Esophagus mucosa (tissue), 1 donor: Measurements from ENCODE around the gene WIPI1. TPM values are rescaled to one million over a fixed set of nuclear protein-coding genes. Genes with fewer than 3 reads are reported as not detected.

Experiments
- ATAC-seq: fragments of 200-7000 bp; cut with Tn5 transposase; one replicate; pipeline ENCODE4 v1.9.1; 2020
- total RNA-seq: library from RNA; stranded (reverse); gene quantifications from one replicate; pipeline ENCODE4 v1.2.4, GENCODE V29; 2023
- donor health status: DM: yes; HTN: yes; CAD: no.

Gene WIPI1
- total RNA-seq, result 13.3 TPM

GRCh38 chr17:68457168-68457538 lies at the start of gene WIPI1:
TSS of gene WIPI1 (minus strand) at chr17:68457496. CDS start at chr17:68457421, 75 bp downstream.
- no peak for ATAC-seq

DNA sequence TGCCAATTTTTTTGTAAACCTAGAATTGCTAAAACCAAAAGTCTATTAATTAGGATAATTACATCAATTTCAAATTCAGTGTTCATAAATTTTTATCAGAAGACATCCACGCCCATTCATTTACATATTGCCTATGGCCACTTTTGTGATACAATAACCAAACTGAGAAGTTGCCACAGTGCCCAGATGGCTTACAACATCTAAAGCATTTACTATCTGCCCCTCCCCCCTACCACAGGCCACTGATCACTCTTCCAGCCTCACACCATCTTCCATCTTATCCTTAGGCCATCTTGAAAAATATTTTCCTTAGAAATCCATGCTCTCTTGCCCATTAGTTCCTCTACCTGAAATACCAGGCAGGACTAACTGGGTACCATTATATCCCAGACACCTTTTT lies 48.7 kb upstream of the WIPI1 start:
- no peak for ATAC-seq

DNA sequence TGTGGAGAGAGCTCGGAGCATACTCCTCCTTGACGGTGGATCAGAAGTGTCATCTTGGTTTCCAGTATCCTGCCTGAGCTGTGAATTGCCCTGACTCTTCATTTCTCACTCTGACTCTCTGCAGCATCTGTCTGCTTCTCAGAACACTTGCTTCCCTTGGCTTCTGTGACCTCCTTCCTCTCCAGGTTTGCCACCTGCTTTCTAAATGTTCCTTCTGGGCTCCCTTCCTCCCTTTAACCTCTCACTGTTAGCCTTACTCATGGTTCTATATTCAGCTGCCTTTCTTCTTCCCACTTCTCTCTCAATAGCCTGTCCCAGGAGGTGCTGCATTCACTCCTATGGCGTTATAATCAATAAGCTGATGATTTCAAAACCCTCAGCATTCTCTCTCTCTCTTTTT lies 43.8 kb upstream of the WIPI1 start:
- ATAC-seq, result no peak

DNA sequence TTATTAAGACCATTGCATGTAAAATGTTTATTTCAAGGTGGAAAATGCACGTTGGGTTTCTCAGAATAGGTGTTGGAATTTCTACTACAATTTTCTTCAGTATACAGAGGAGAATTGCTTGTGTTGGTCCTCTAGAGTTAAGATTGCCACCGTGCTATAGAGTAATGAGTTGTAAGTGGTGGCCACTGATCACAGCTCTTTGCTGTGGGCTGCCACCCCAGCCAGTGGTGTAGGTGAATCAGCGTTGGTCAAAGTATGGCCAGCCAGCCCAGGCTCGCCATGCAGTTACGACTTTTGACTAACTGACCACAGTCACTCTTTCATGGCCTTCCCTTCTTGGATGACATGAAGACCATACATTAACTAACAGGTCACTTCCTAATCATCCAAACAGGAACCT lies 42.3 kb upstream of the WIPI1 start:
- ATAC-seq, result no peak

- ATAC-seq, result peak; percentile 12
Measured at GRCh38 chr17:68498479-68499326, 41.4 kb upstream of the WIPI1 start.

DNA sequence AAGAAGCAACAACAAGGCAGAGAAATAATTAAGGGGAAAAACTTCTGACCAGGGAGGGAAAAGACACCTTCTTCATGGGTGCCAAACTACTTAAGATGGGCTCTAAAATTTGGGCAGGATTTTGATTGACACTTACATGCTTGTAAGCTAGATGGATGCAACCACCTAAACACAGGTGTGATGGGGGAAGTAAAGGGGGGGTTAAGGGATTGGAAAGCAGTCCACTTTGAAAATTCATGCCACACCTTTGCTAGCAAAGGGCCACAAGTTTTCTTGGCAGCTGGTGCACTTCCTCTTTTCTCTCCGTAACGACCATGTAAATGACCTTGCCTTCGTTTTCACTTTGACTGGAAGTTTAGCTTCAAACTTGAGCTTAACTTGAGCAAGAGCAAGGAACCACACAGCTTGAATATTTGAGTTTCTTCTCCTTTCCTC lies 40.6 kb upstream of the WIPI1 start:
- ATAC-seq, result peak; percentile 24

DNA sequence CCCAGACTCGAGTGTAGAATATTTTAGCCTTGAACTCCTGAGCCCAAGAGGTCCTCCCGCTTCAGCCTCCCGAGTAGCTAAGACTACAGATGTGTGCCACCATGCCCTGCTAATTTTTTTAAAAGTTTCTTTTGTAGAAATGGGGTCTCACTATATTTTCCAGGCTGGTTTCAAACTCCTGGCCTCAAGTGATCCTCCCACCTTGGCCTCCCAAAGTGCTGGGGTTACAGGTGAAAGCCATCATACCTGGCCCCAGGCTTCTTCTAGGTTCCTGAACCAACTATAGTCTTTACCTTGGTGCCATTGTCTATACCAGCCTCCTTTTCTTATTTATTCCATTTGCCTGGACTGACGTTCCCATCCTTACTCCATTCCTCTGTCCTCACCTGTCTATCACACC lies 37.8 kb upstream of the WIPI1 start:
- ATAC-seq, result no peak

DNA sequence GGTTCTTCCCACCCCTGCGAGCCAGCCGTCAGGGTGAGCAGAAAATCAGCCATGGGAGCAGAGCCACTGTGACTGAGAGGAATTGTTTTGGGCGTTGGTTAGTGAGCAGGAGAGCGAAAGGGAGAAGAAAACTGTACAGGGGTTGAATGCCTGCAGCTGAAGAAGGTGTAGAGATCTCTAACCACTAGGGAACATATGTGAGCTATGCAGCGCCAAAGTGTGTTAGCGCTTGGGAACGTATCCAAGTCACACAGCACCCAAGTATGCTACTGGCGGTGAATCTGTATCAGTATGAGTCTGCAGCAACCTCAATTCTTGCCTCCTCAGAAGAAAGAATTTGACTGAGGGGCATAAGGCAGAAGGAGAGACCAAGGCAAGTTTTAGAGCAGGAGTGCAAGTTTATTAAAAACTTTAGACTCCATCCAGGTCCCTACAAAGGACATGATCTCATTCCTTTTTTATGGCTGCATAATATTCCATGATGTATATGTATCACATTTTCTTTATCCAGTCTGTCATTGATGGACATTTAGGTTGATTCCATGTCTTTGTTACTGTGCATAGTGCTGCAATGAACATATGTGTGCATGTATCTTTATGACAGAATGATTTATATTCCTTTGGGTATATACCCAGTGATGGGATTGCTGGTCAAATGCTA lies 35.2 kb upstream of the WIPI1 start:
- peak; percentile 24 for ATAC-seq

GRCh38 chr17:68491381-68492231 lies 34.3 kb upstream of the WIPI1 start:
- ATAC-seq, result peak; percentile 85

DNA sequence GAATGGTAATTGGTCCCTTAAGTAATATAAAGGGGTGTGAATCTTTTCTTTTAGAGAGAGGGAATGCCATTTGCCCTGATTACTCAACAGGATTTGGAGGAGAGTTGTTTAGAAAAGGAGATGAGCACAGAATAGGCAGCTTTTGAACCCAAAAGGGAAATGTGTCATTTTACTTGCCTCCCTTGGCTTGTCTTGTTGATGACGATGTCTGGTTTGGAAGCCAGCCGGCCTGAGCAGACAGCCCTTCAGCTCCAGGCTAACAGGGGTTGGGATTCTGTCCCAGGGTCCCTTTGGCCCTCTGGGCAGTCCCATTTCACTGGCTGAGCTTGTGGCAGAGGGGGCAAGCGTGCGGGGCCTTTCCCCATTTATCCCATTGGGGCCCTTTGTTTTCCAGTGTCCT lies 32.6 kb upstream of the WIPI1 start:
- no peak for ATAC-seq

- no peak for ATAC-seq
Measured at GRCh38 chr17:68484458-68484857, 27.2 kb upstream of the WIPI1 start.

- ATAC-seq, result no peak
Measured at GRCh38 chr17:68482576-68483041, 25.3 kb upstream of the WIPI1 start.

GRCh38 chr17:68480885-68481284 lies 23.6 kb upstream of the WIPI1 start:
- no peak for ATAC-seq

GRCh38 chr17:68470961-68471360 lies 13.7 kb upstream of the WIPI1 start:
- ATAC-seq, result no peak

GRCh38 chr17:68468788-68469187 lies 11.5 kb upstream of the WIPI1 start:
- ATAC-seq, result no peak

GRCh38 chr17:68468334-68468733 lies 11.0 kb upstream of the WIPI1 start:
- no peak for ATAC-seq

- ATAC-seq, result no peak
Measured at GRCh38 chr17:68463211-68464019, 6.1 kb upstream of the WIPI1 start.

DNA sequence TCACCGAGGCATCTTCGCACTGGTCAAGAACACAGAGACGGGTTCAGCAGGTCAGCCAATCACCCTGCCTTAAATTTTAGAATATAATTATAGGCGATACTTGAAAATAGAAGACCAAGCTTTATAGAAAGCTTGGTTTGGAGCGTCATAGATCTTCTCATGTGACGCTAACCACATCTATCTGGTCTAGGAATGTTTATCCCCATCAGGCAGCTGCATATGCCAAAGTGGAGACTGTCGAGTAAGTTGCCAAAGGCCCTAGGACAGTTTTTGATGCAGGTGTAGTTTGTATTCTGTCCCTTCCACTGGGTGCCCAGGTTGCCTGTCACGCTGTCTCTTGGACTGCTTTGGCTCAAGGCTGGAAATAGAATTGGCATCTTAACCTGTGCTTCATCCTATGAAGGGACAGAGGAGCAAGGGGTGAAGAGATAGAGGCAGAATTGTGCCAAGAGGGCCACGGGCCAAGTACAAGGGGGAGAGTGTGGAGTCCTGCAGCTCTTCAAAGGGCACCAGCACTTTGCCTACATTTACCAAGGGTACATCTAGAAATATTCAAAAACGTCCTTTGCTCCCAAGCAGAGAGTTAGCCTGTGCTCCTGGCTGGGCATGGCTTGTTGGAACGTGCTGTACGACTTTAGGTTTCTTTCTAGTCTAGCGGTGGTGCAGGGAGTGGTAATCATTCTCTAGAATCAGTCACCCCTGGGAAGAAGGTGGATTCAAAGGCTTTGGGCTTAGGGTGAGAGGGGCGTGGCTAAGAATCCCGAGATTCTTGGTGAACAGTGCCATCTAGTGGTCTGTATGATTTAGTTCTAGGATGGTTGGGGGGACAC lies 5.3 kb upstream of the WIPI1 start:
- ATAC-seq, result peak; percentile 92

DNA sequence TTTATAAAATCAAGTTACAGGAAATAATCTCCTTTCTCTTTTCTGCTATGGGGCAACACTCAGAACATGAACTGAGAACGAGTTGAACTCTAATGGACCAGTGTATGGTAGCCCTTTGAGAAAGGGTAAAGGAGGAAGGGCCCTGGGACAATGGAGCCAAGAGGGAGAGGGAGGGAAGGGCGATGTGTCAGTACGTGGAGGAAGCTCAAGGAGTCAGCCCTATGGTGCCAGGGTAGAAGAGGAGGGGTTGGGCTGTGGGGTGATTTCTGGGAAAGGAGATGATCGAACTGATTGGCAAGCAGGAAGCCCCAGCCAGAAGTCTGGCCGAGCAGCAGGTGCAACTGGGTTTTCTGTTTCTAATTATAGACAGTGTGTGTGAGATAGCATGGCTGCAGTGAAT lies 4.3 kb upstream of the WIPI1 start:
- ATAC-seq, result no peak

DNA sequence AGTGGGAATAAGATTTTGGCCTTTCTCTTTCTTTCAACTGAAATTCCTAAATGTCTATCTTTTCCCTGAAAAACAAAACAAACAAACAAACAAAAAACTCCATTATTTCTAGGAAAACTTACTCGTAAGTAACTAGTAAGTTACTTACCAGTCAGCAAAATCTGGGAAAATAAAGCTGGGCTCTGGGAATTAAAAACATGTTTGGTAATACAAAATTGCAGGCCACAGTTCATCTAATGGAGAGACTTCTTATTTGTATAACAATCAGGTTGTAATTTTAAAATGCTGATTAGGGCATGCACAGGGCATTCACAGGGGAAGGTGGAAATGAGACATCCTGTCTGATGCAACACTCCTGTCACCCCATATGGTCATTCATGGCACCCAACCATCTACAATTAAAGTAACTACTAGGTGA lies 3.8 kb upstream of the WIPI1 start:
- no peak for ATAC-seq

GRCh38 chr17:68460715-68461114 lies 3.4 kb upstream of the WIPI1 start:
- no peak for ATAC-seq
